ENCODE results near the gene MVB12B. TPM values are rescaled to one million over a fixed set of nuclear protein-coding genes. Genes with fewer than 3 reads are reported as not detected.
"Not testable (repeated sequence)": the region's sequence is repeated elsewhere in the genome, so short reads cannot be mapped to it uniquely, and the experiment has no call there.

Gene MVB12B
- total and polyA plus RNA-seq, 2 donors, result 4.4 to 11.5 TPM

GRCh38 chr9:126536841-126537465, 210.3 kb downstream of the MVB12B start:
- H3K4me3 ChIP-seq (ENCODE audit: low read length in 2 of 2), result no peak overlapping the region
- DNase-seq (ENCODE audit: low read depth in 6 of 9, low spot score in 9 of 9), result no peak
- H3K27ac ChIP-seq (ENCODE audit: low read depth in 1 of 2, low read length in 1 of 2), result no peak overlapping the region
- 94% methylated on average over 11 of the region's 11 CpGs for WGBS
- H3K4me1 ChIP-seq (ENCODE audit: control insufficient read depth in 2 of 2, insufficient read depth in 2 of 2, low read length in 2 of 2), result no peaks in the 10 kb centered on the region
- peaks cover 0 to 37% of the 10 kb centered on the region in 2 donors for H3K27me3 ChIP-seq (ENCODE audit: control insufficient read depth in 2 of 2, insufficient read depth in 1 of 2, low read length in 1 of 2)
- no peaks in the 10 kb centered on the region for H3K36me3 ChIP-seq (ENCODE audit: control insufficient read depth in 2 of 2, insufficient read depth in 2 of 2, low read length in 1 of 2)
- no peaks in the 10 kb centered on the region for H3K9me3 ChIP-seq (ENCODE audit: control insufficient read depth in 2 of 2, insufficient read depth in 1 of 2, low read length in 1 of 2)

DNA sequence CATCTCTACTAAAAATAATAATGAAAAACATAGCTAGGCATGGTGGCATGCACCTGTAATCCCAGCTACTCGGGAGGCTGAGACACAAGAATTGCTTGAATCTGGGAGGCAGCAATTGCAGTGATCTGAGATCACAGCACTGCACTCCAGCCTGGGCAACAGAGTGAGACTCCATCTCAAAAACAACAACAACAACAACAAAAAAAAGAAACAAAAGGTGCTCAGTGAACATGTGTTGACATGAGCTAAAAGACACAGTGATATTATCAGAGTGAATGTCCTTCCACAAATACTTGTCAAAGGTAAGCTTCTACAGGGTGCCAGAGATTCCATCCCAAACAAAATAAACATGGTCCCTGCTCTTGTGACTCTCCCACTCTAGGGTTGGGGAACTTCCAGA, 211.9 kb downstream of the MVB12B start:
- Histone ChIP-seq H3K4me1 (ENCODE audit: control insufficient read depth in 2 of 2, insufficient read depth in 2 of 2, low read length in 2 of 2) (no peaks in the 10 kb centered on the region), H3K9me3 (ENCODE audit: control insufficient read depth in 2 of 2, insufficient read depth in 1 of 2, low read length in 1 of 2) (no peaks in the 10 kb centered on the region), H3K27ac (ENCODE audit: low read depth in 1 of 2, low read length in 1 of 2) (no peak overlapping the region), H3K4me3 (ENCODE audit: low read length in 2 of 2) (no peak overlapping the region), H3K36me3 (ENCODE audit: control insufficient read depth in 2 of 2, insufficient read depth in 2 of 2, low read length in 1 of 2) (no peaks in the 10 kb centered on the region), H3K27me3 (ENCODE audit: control insufficient read depth in 2 of 2, insufficient read depth in 1 of 2, low read length in 1 of 2) (peaks cover 0 to 24% of the 10 kb centered on the region in 2 donors)
- 98% methylated on average over 1 of the region's 1 CpG for WGBS
- DNase-seq (ENCODE audit: low read depth in 6 of 9, low spot score in 9 of 9), result no peak

- WGBS, result 94% methylated on average over 9 of the region's 9 CpGs
- DNase-seq (ENCODE audit: low read depth in 6 of 9, low spot score in 9 of 9); H3K9me3 ChIP-seq (ENCODE audit: control insufficient read depth in 2 of 2, insufficient read depth in 1 of 2, low read length in 1 of 2); H3K27me3 ChIP-seq (ENCODE audit: control insufficient read depth in 2 of 2, insufficient read depth in 1 of 2, low read length in 1 of 2); H3K4me1 ChIP-seq (ENCODE audit: control insufficient read depth in 2 of 2, insufficient read depth in 2 of 2, low read length in 2 of 2); H3K27ac ChIP-seq (ENCODE audit: low read depth in 1 of 2, low read length in 1 of 2); H3K36me3 ChIP-seq (ENCODE audit: control insufficient read depth in 2 of 2, insufficient read depth in 2 of 2, low read length in 1 of 2); H3K4me3 ChIP-seq (ENCODE audit: low read length in 2 of 2): not testable (repeated sequence)
Observed at GRCh38 chr9:126540398-126540797, 213.8 kb downstream of the MVB12B start.

DNA sequence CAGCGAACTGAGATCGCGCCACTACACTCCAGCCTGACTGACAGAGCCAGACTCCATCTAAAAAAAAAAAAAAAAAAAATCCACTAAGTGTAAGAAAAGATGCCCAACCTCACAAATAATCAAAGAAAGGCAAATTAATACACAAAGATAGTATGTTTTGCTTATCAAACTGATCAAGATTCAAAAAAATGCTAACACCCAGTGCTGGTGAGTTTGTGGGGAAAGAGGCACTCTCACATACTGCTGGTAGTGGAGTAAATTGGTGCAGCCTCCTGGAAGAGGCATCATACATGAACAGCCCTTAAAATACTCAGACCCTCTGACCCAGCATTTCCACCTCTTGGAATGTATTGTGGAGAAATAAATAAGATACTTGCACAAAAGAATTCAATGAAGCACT, 216.9 kb downstream of the MVB12B start:
- H3K4me3 ChIP-seq (ENCODE audit: low read length in 2 of 2), result no peak overlapping the region
- DNase-seq (ENCODE audit: low read depth in 6 of 9, low spot score in 9 of 9), result no peak
- H3K4me1 ChIP-seq (ENCODE audit: control insufficient read depth in 2 of 2, insufficient read depth in 2 of 2, low read length in 2 of 2), result no peaks in the 10 kb centered on the region
- WGBS, result 98% methylated on average over 3 of the region's 3 CpGs
- no peaks in the 10 kb centered on the region for H3K9me3 ChIP-seq (ENCODE audit: control insufficient read depth in 2 of 2, insufficient read depth in 1 of 2, low read length in 1 of 2)
- peaks cover 0 to 3% of the 10 kb centered on the region in 2 donors for H3K27me3 ChIP-seq (ENCODE audit: control insufficient read depth in 2 of 2, insufficient read depth in 1 of 2, low read length in 1 of 2)
- H3K27ac ChIP-seq (ENCODE audit: low read depth in 1 of 2, low read length in 1 of 2), result no peak overlapping the region
- H3K36me3 ChIP-seq (ENCODE audit: control insufficient read depth in 2 of 2, insufficient read depth in 2 of 2, low read length in 1 of 2), result no peaks in the 10 kb centered on the region

- peaks cover 0 to 3% of the 10 kb centered on the region in 2 donors for H3K27me3 ChIP-seq (ENCODE audit: control insufficient read depth in 2 of 2, insufficient read depth in 1 of 2, low read length in 1 of 2)
- H3K27ac ChIP-seq (ENCODE audit: low read depth in 1 of 2, low read length in 1 of 2), result no peak overlapping the region
- DNase-seq (ENCODE audit: low read depth in 6 of 9, low spot score in 9 of 9), result no peak
- H3K4me3 ChIP-seq (ENCODE audit: low read length in 2 of 2), result no peak overlapping the region
- no peaks in the 10 kb centered on the region for H3K36me3 ChIP-seq (ENCODE audit: control insufficient read depth in 2 of 2, insufficient read depth in 2 of 2, low read length in 1 of 2)
- WGBS, result 90% methylated on average over 7 of the region's 7 CpGs
- H3K9me3 ChIP-seq (ENCODE audit: control insufficient read depth in 2 of 2, insufficient read depth in 1 of 2, low read length in 1 of 2), result no peaks in the 10 kb centered on the region
- no peaks in the 10 kb centered on the region for H3K4me1 ChIP-seq (ENCODE audit: control insufficient read depth in 2 of 2, insufficient read depth in 2 of 2, low read length in 2 of 2)
Observed at GRCh38 chr9:126545106-126545505, 218.5 kb downstream of the MVB12B start.

- WGBS, result 92% methylated on average over 7 of the region's 7 CpGs
- peaks cover 0 to 7% of the 10 kb centered on the region in 2 donors for H3K27me3 ChIP-seq (ENCODE audit: control insufficient read depth in 2 of 2, insufficient read depth in 1 of 2, low read length in 1 of 2)
- DNase-seq (ENCODE audit: low read depth in 6 of 9, low spot score in 9 of 9), result no peak
- no peaks in the 10 kb centered on the region for H3K36me3 ChIP-seq (ENCODE audit: control insufficient read depth in 2 of 2, insufficient read depth in 2 of 2, low read length in 1 of 2)
- H3K4me1 ChIP-seq (ENCODE audit: control insufficient read depth in 2 of 2, insufficient read depth in 2 of 2, low read length in 2 of 2), result no peaks in the 10 kb centered on the region
- no peak overlapping the region for H3K4me3 ChIP-seq (ENCODE audit: low read length in 2 of 2)
- no peaks in the 10 kb centered on the region for H3K9me3 ChIP-seq (ENCODE audit: control insufficient read depth in 2 of 2, insufficient read depth in 1 of 2, low read length in 1 of 2)
- H3K27ac ChIP-seq (ENCODE audit: low read depth in 1 of 2, low read length in 1 of 2), result no peak overlapping the region
Observed at GRCh38 chr9:126546036-126546435, 219.4 kb downstream of the MVB12B start.

- no peaks in the 10 kb centered on the region for H3K9me3 ChIP-seq (ENCODE audit: control insufficient read depth in 2 of 2, insufficient read depth in 1 of 2, low read length in 1 of 2)
- H3K27ac ChIP-seq (ENCODE audit: low read depth in 1 of 2, low read length in 1 of 2), result no peak overlapping the region
- H3K4me3 ChIP-seq (ENCODE audit: low read length in 2 of 2), result no peak overlapping the region
- H3K27me3 ChIP-seq (ENCODE audit: control insufficient read depth in 2 of 2, insufficient read depth in 1 of 2, low read length in 1 of 2), result peaks cover 0 to 7% of the 10 kb centered on the region in 2 donors
- WGBS, result 96% methylated on average over 7 of the region's 7 CpGs
- no peak for DNase-seq (ENCODE audit: low read depth in 6 of 9, low spot score in 9 of 9)
- H3K36me3 ChIP-seq (ENCODE audit: control insufficient read depth in 2 of 2, insufficient read depth in 2 of 2, low read length in 1 of 2), result no peaks in the 10 kb centered on the region
- H3K4me1 ChIP-seq (ENCODE audit: control insufficient read depth in 2 of 2, insufficient read depth in 2 of 2, low read length in 2 of 2), result no peaks in the 10 kb centered on the region
Observed at GRCh38 chr9:126548312-126548711, 221.7 kb downstream of the MVB12B start.

GRCh38 chr9:126549246-126550006, 222.8 kb downstream of the MVB12B start:
- no peaks in the 10 kb centered on the region for H3K4me1 ChIP-seq (ENCODE audit: control insufficient read depth in 2 of 2, insufficient read depth in 2 of 2, low read length in 2 of 2)
- no peaks in the 10 kb centered on the region for H3K36me3 ChIP-seq (ENCODE audit: control insufficient read depth in 2 of 2, insufficient read depth in 2 of 2, low read length in 1 of 2)
- peaks cover 0 to 7% of the 10 kb centered on the region in 2 donors for H3K27me3 ChIP-seq (ENCODE audit: control insufficient read depth in 2 of 2, insufficient read depth in 1 of 2, low read length in 1 of 2)
- no peak for DNase-seq (ENCODE audit: low read depth in 6 of 9, low spot score in 9 of 9)
- no peaks in the 10 kb centered on the region for H3K9me3 ChIP-seq (ENCODE audit: control insufficient read depth in 2 of 2, insufficient read depth in 1 of 2, low read length in 1 of 2)
- H3K27ac ChIP-seq (ENCODE audit: low read depth in 1 of 2, low read length in 1 of 2), result no peak overlapping the region
- 89% methylated on average over 21 of the region's 21 CpGs for WGBS
- no peak overlapping the region for H3K4me3 ChIP-seq (ENCODE audit: low read length in 2 of 2)

- Histone ChIP-seq H3K4me3 (ENCODE audit: low read length in 2 of 2) (no peak overlapping the region), H3K9me3 (ENCODE audit: control insufficient read depth in 2 of 2, insufficient read depth in 1 of 2, low read length in 1 of 2) (no peaks in the 10 kb centered on the region), H3K27ac (ENCODE audit: low read depth in 1 of 2, low read length in 1 of 2) (no peak overlapping the region), H3K27me3 (ENCODE audit: control insufficient read depth in 2 of 2, insufficient read depth in 1 of 2, low read length in 1 of 2) (peaks cover 0 to 4% of the 10 kb centered on the region in 2 donors), H3K36me3 (ENCODE audit: control insufficient read depth in 2 of 2, insufficient read depth in 2 of 2, low read length in 1 of 2) (no peaks in the 10 kb centered on the region), H3K4me1 (ENCODE audit: control insufficient read depth in 2 of 2, insufficient read depth in 2 of 2, low read length in 2 of 2) (no peaks in the 10 kb centered on the region)
- DNase-seq (ENCODE audit: low read depth in 6 of 9, low spot score in 9 of 9), result no peak
- WGBS, result 91% methylated on average over 15 of the region's 15 CpGs
Observed at GRCh38 chr9:126550891-126551351, 224.3 kb downstream of the MVB12B start.

All from thymus (tissue), 11 donors.